B cell (primary cell): ENCODE results near the gene FOXO1. TPM values are rescaled to one million over a fixed set of nuclear protein-coding genes. Genes with fewer than 3 reads are reported as not detected.

Source experiments
- ATAC-seq: fragments of 200-7000 bp; cut with Tn5 transposase; one replicate; pipeline ENCODE4 v1.10.0; 2021; ENCODE audit warnings: low read depth, mild to moderate bottlenecking, moderate number of reproducible peaks, moderate library complexity
- CTCF ChIA-PET: fragments of 350-600 bp; sonication (Branson Sonifier 250); formaldehyde crosslinking; loops from one replicate; lab custom pipeline; 2021; ENCODE audit warnings: antibody characterized with exemption, inconsistent platforms; lab: Charles Lee
- POLR2A ChIA-PET: fragments of 350-600 bp; sonication (Branson Sonifier 250); formaldehyde crosslinking; loops from one replicate; lab custom pipeline; 2021; ENCODE audit warnings: antibody characterized with exemption; lab: Charles Lee
- DNase-seq: peaks from one replicate; pipeline ENCODE4 v3.0.0; 2013
- H2AFZ ChIP-seq: 2 replicates; pipeline ENCODE4 v1.6.1; 2012; ENCODE audit warnings: mild to moderate bottlenecking, low read depth, low read length; ENCODE audit not compliant: insufficient read depth, poor library complexity, severe bottlenecking
- H3K27ac ChIP-seq, 2 donors: 1 replicate in 1 of 2; 2 replicates in 1 of 2; pipeline ENCODE4 v1.5.1; 2012 to 2013; ENCODE audit warnings: low read length in 2 of 2, mild to moderate bottlenecking in 2 of 2, moderate library complexity in 1 of 2
- H3K27me3 ChIP-seq, 4 experiments: fragments of 200-600 bp in 1 of 4; sonication (generic) in 1 of 4; replicated peaks in 1 of 4; 1 replicate in 2 of 4; 2 replicates in 2 of 4; pipeline versions ENCODE4 v1.6.1 to v1.7.0; 2013 to 2016; ENCODE audit warnings: low read length in 3 of 4, mild to moderate bottlenecking in 2 of 4, mixed read lengths in 1 of 4, moderate library complexity in 1 of 4; ENCODE audit not compliant: insufficient read depth in 4 of 4, control insufficient read depth in 3 of 4; ENCODE audit errors: control extremely low read depth in 1 of 4
- H3K36me3 ChIP-seq, 2 experiments: replicated peaks in 1 of 2; 1 replicate in 1 of 2; 2 replicates in 1 of 2; pipeline versions ENCODE4 v1.6.1 to v1.7.1; 2013; ENCODE audit warnings: low read length in 1 of 2; ENCODE audit not compliant: insufficient read depth in 2 of 2, control insufficient read depth in 1 of 2; ENCODE audit errors: control extremely low read depth in 1 of 2, extremely low read depth in 1 of 2
- H3K4me1 ChIP-seq, 2 donors: fragments of 200-600 bp in 1 of 2; sonication (generic) in 1 of 2; 1 replicate in 1 of 2; 2 replicates in 1 of 2; pipeline versions ENCODE4 v1.5.1 to v1.6.1; 2013 to 2017; ENCODE audit warnings: low read length in 2 of 2; ENCODE audit not compliant: control insufficient read depth in 2 of 2, insufficient read depth in 2 of 2
- H3K4me2 ChIP-seq: replicated peaks from 2 replicates; pipeline ENCODE3; 2012; ENCODE audit warnings: mild to moderate bottlenecking, low read depth, low read length; ENCODE audit not compliant: poor library complexity, severe bottlenecking
- H3K4me3 ChIP-seq, 5 experiments: fragments of 200-600 bp in 1 of 5; sonication (generic) in 1 of 5; 1 replicate in 3 of 5; 2 replicates in 2 of 5; pipeline versions ENCODE4 v1.5.1 to v1.7.0; 2011 to 2016; ENCODE audit warnings: low read length in 4 of 5, mild to moderate bottlenecking in 4 of 5, low read depth in 2 of 5, control low read depth in 1 of 5, moderate library complexity in 1 of 5; ENCODE audit not compliant: insufficient read depth in 1 of 5; ENCODE audit errors: control extremely low read depth in 1 of 5, extremely low read depth in 1 of 5
- H3K79me2 ChIP-seq: fragments of 200-600 bp; sonication (generic); one replicate; pipeline ENCODE4 v1.6.0; 2016; ENCODE audit warnings: low read length; ENCODE audit not compliant: control insufficient read depth, insufficient read depth
- H3K9ac ChIP-seq: fragments of 200-600 bp; sonication (generic); 2 replicates; pipeline ENCODE4 v1.6.1; 2017; ENCODE audit warnings: mild to moderate bottlenecking, low read length, moderate library complexity
- H3K9me3 ChIP-seq, 3 donors: one replicate each; pipeline versions ENCODE4 v1.6.1 to v1.7.1; 2013; ENCODE audit warnings: low read length in 2 of 3; ENCODE audit not compliant: control insufficient read depth in 2 of 3, insufficient read depth in 1 of 3; ENCODE audit errors: control extremely low read depth in 1 of 3
- H4K20me1 ChIP-seq: 2 replicates; pipeline ENCODE4 v1.6.0; 2012; ENCODE audit warnings: mild to moderate bottlenecking, low read length; ENCODE audit not compliant: insufficient read depth, control insufficient read depth, poor library complexity, severe bottlenecking
- H3K27ac Mint-ChIP-seq: one replicate; pipeline ENCODE4 v1.8.0; 2021; ENCODE audit warnings: mixed read lengths
- H3K27me3 Mint-ChIP-seq: one replicate; pipeline ENCODE4 v1.8.0; 2021; ENCODE audit warnings: mixed read lengths
- H3K4me1 Mint-ChIP-seq: one replicate; pipeline ENCODE4 v1.8.0; 2021; ENCODE audit warnings: mixed read lengths
- H3K4me3 Mint-ChIP-seq: one replicate; pipeline ENCODE4 v1.8.0; 2021; ENCODE audit warnings: mixed read lengths
- H3K9me3 Mint-ChIP-seq: one replicate; pipeline ENCODE4 v1.8.0; 2022; ENCODE audit warnings: mixed read lengths; ENCODE audit not compliant: insufficient read depth
- EZH2 ChIP-seq: IDR thresholded peaks from 2 replicates; pipeline ENCODE4 v1.6.1; 2012; ENCODE audit warnings: borderline replicate concordance, low read depth, mild to moderate bottlenecking, moderate library complexity, low read length; ENCODE audit not compliant: insufficient read depth, poor library complexity, severe bottlenecking
- WGBS: methylation state at CpG from one replicate; pipeline ENCODE4 v1.1.5; 2013; ENCODE audit warnings: missing lambda C conversion rate; ENCODE audit not compliant: insufficient coverage; 5-methylcytosine and 5-hydroxymethylcytosine counted together
- intact Hi-C: fragments of 100-400 bp; cut with micrococcal nuclease; formaldehyde crosslinking; loops from one replicate; pipeline ENCODE4 v1.10.0; 2022
- polyA plus RNA-seq: library from polyadenylated mRNA; depleted of rRNA; stranded (reverse); fragments of >200 nt; gene quantifications from 2 replicates; pipeline ENCODE4 v1.2.3, GENCODE V29; 2012
- total RNA-seq, 2 donors: library from RNA; stranded (reverse); fragments of 120-200 nt in 1 of 2; gene quantifications; 1 replicate in 1 of 2; 2 replicates in 1 of 2; pipeline versions ENCODE4 v1.2.3 to v1.2.4, GENCODE V29; 2013 to 2022
- TF ChIP-seq, protein P1 (sequence below): fragments of 200-600 bp; IDR thresholded peaks from one replicate; pipeline ENCODE4 v1.8.0; 2022; ENCODE audit warnings: antibody characterized with exemption, mild to moderate bottlenecking

Gene FOXO1
- total and polyA plus RNA-seq, 2 donors (not counting 1 experiment from before 2014, with no cell fraction given): 22.8 to 77.9 TPM

DNA sequence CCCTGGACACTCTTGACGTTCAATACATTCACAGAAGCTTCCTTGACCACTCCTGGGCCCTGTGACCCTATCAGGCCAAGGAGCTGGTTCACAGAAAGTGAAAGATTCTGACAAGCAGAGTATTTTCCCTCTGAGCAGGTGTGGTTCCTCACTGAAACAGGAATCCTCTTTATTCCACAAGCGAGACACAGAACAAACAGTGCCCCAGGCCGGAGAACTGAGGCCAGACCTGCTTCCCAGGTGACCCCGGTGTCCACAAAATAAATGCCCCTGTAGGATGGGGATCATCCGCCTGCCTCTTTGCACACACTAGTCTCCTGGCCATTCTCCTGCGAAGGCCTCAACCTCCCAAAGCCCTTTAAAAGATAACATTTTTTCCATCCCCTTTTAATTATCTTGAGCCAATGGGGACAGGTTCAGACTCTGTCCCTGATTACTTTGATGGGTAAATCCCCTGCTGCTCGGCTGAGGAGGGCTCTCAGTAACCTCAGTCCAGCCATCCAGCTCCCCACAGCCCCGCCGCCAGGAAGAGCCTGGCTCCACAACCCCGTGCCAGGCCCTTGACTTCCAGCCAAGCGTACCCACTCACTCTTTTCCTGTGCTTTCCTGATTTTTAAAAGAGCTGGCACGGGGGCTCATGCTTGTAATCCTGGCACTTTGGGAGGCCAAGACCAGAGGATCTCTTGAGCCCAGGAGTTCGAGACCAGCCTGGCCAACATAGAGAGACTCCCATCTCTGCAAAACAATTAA is 129.1 kb downstream of the FOXO1 start:
- H3K4me1 Mint-ChIP-seq: peaks cover 30% of the 10 kb centered on the region
- Histone ChIP-seq H3K9me3 (no peaks in the 10 kb centered on the region), H3K4me3 (no peak overlapping the region), H3K36me3 (no peaks in the 10 kb centered on the region), H4K20me1 (no peaks in the 10 kb centered on the region), H3K9ac (no peak overlapping the region), H3K4me2 (no peak overlapping the region), H3K79me2 (peaks cover 16% of the 10 kb centered on the region), H3K4me1 (peaks cover 7 to 12% of the 10 kb centered on the region in 2 donors), H3K27me3 (no peaks in the 10 kb centered on the region), H2AFZ (no peak overlapping the region), H3K27ac (no peak overlapping the region)
- ATAC-seq (no peak), DNase-seq (no peak)
- intact Hi-C loops: no loop called here
- H3K27ac Mint-ChIP-seq: no peak overlapping the region
- CTCF ChIA-PET: interaction anchor here (0.8 to 1.4 kb wide), 3 partner anchors 29 to 468 kb away, joined by 3 to 4 read pairs (median 4); no protein-coding TSS in a partner anchor
- H3K27me3 Mint-ChIP-seq: no peaks in the 10 kb centered on the region
- H3K9me3 Mint-ChIP-seq: no peaks in the 10 kb centered on the region
- H3K4me3 Mint-ChIP-seq: no peak overlapping the region
- 89% methylated on average over 6 of the region's 13 CpGs for WGBS
- POLR2A ChIA-PET: no interaction called here
- no peak for TF ChIP-seq EZH2
- TF ChIP-seq, protein P1, sequence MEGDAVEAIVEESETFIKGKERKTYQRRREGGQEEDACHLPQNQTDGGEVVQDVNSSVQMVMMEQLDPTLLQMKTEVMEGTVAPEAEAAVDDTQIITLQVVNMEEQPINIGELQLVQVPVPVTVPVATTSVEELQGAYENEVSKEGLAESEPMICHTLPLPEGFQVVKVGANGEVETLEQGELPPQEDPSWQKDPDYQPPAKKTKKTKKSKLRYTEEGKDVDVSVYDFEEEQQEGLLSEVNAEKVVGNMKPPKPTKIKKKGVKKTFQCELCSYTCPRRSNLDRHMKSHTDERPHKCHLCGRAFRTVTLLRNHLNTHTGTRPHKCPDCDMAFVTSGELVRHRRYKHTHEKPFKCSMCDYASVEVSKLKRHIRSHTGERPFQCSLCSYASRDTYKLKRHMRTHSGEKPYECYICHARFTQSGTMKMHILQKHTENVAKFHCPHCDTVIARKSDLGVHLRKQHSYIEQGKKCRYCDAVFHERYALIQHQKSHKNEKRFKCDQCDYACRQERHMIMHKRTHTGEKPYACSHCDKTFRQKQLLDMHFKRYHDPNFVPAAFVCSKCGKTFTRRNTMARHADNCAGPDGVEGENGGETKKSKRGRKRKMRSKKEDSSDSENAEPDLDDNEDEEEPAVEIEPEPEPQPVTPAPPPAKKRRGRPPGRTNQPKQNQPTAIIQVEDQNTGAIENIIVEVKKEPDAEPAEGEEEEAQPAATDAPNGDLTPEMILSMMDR: no peak

DNA sequence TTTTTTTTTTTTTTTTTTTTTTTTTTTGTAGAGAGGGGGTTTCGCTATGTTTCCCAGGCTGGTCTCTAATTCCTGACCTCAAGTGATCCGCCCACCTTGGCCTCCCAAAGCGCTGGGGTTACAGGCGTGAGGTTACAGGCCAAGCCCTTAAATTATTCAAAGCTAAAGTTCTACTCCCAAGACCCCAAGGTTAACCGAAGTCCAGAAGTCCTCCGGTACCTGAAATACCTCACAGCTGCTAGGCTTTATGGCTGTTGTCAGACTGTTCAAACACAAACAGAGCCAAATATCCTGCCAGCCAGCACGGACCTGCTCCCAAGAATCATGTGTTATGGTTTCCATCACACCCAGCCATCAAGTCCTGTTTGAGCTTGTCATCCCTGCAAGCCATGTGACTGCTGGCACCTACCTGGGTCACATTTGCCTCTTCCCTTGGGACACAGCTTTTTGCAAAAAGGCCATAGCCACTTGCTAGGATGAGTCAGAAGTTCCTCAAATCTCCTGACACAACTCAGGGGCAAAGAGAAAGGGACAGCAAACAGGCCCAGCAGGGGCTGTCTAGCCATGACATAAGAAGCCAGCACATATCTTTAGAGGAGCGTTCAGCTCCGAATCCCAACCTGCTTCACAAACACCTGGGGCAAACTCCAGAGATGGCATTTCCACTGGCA is 129.9 kb downstream of the FOXO1 start:
- peaks cover 7 to 12% of the 10 kb centered on the region in 2 donors for H3K4me1 ChIP-seq

More for the DNA sequence above, 129.9 kb downstream of the FOXO1 start:
- Histone ChIP-seq H3K36me3 (no peaks in the 10 kb centered on the region), H3K4me3 (no peak overlapping the region), H3K27ac (no peak overlapping the region), H2AFZ (no peak overlapping the region), H3K27me3 (no peaks in the 10 kb centered on the region), H4K20me1 (no peaks in the 10 kb centered on the region), H3K4me2 (no peak overlapping the region), H3K9ac (no peak overlapping the region), H3K9me3 (no peaks in the 10 kb centered on the region), H3K79me2 (peaks cover 16% of the 10 kb centered on the region)
- ChIA-PET CTCF (interaction anchor here (0.8 to 1.4 kb wide), 3 partner anchors 28 to 467 kb away, joined by 3 to 4 read pairs (median 4); no protein-coding TSS in a partner anchor), POLR2A (no interaction called here)
- Mint-ChIP-seq H3K9me3 (no peaks in the 10 kb centered on the region), H3K27me3 (no peaks in the 10 kb centered on the region), H3K4me3 (no peak overlapping the region), H3K4me1 (peaks cover 36% of the 10 kb centered on the region), H3K27ac (no peak overlapping the region)
- ATAC-seq (peak; percentile 57), DNase-seq (no peak)
- TF ChIP-seq, protein P1: no peak
- TF ChIP-seq EZH2: no peak
- WGBS: 94% methylated on average over 9 of the region's 9 CpGs
- intact Hi-C loops: no loop called here
